ENCODE measurements around the gene FAIM2.

DNA sequence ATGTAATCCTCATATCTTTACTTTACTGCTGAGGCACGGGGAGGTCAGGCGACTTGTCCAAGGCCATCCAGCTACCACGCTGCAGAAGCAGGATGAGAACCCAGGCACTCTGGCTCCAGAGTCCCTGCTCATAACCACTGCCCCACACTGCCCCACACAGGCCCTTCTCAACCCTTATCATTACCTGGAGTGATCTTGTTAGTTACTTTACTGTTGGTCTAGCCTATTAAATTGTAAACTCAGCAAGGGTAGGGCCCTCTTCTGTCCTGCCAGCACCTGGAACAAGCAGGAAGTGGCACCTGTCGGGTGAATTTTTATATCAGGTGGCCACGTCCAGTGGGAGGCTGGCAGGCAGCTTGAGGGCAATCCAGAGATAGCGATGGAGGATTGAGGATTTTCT lies 12.2 kb downstream of the FAIM2 start:
- TF ChIP-seq CTCF (conservative IDR thresholded peaks at IDR 0.05; ENCODE audit: low read depth, low read length) (no peak), EZH2 (IDR thresholded peaks at IDR 0.05; ENCODE audit: low read length, unreplicated experiment) (no peak)

Measured in PC-3 (cell line).